A172 (cell line): ENCODE data around the gene GDNF. TPM values are rescaled to one million over a fixed set of nuclear protein-coding genes. Genes with fewer than 3 reads are reported as not detected.

Source experiments
- DNase-seq: peaks from one replicate; pipeline ENCODE4 v3.0.0-alpha.2; 2015; ENCODE audit warnings: low spot score
- total RNA-seq: library from RNA; depleted of rRNA; stranded (reverse); fragments of >200 nt; shearing (Covaris generic); gene quantifications from 2 replicates; pipeline ENCODE4 v1.2.3, GENCODE V29; 2014

GDNF gene
- total RNA-seq, 1 experiment from 2014 or later, result 0.31 TPM

- DNase-seq, result peak; percentile 27
Measured at GRCh38 chr5:37847978-37848425, 8.2 kb upstream of the GDNF start.

- no peak for DNase-seq
Measured at GRCh38 chr5:37846786-37847310, 7.0 kb upstream of the GDNF start.

GRCh38 chr5:37844009-37844408 is 4.2 kb upstream of the GDNF start:
- no peak for DNase-seq

- DNase-seq, result no peak
Measured at GRCh38 chr5:37842048-37842447, 2.2 kb upstream of the GDNF start.

GRCh38 chr5:37841203-37841602 is 1.4 kb upstream of the GDNF start:
- DNase-seq, result no peak

GRCh38 chr5:37840053-37841034 is 503 bp upstream of the GDNF start:
- DNase-seq, result peak; percentile 40

GRCh38 chr5:37838933-37839341 is 904 bp downstream of the GDNF start:
- no peak for DNase-seq

GRCh38 chr5:37838152-37838932 is 1.5 kb downstream of the GDNF start:
- DNase-seq, result no peak

GRCh38 chr5:37837414-37838032 is 2.3 kb downstream of the GDNF start:
- no peak for DNase-seq

- no peak for DNase-seq
Measured at GRCh38 chr5:37836592-37837413, 3.0 kb downstream of the GDNF start.

- no peak for DNase-seq
Measured at GRCh38 chr5:37836235-37836591, 3.6 kb downstream of the GDNF start.

GRCh38 chr5:37835380-37835973 is 4.4 kb downstream of the GDNF start:
- DNase-seq, result no peak

- DNase-seq, result no peak
Measured at GRCh38 chr5:37834542-37835379, 5.1 kb downstream of the GDNF start.

GRCh38 chr5:37833990-37834389 is 5.9 kb downstream of the GDNF start:
- DNase-seq, result no peak

- DNase-seq, result no peak
Measured at GRCh38 chr5:37831821-37832534, 7.9 kb downstream of the GDNF start.

GRCh38 chr5:37830348-37830747 is 9.5 kb downstream of the GDNF start:
- no peak for DNase-seq

GRCh38 chr5:37825334-37825915 is 14.4 kb downstream of the GDNF start:
- DNase-seq, result no peak

- DNase-seq, result no peak
Measured at GRCh38 chr5:37823433-37824152, 16.2 kb downstream of the GDNF start.
